MCF 10A (cell line): ENCODE measurements around the gene ANO3. TPM values are rescaled to one million over a fixed set of nuclear protein-coding genes. Genes with fewer than 3 reads are reported as not detected.

Experiments
- BruUV-seq: library from RNA; stranded (reverse); fragments of 400-500 nt; replicated peaks from 2 replicates; lab custom pipeline; 2021; lab: Mats Ljungman, UMichigan
- CTCF ChIA-PET: fragments of 300-600 bp; sonication (Branson Sonifier 250); formaldehyde crosslinking; extraction: SDS; loops from one replicate; lab custom pipeline; 2021; ENCODE audit warnings: antibody characterized with exemption, inconsistent platforms; lab: Yijun Ruan, JAX
- POLR2A ChIA-PET: fragments of 300-600, 350-650 bp; sonication (Branson Sonifier 250); formaldehyde crosslinking; extraction: SDS; loops from one replicate; lab custom pipeline; 2020; ENCODE audit warnings: antibody characterized with exemption, inconsistent platforms; lab: Yijun Ruan, JAX
- DNase-seq: peaks from one replicate; pipeline ENCODE4 v3.0.0-alpha.2; 2018; ENCODE audit not compliant: unreplicated experiment
- H3K27ac Mint-ChIP-seq: one replicate; pipeline ENCODE4 v1.8.0; 2022; ENCODE audit warnings: mild to moderate bottlenecking, low read depth, mixed read lengths; ENCODE audit not compliant: unreplicated experiment
- H3K27me3 Mint-ChIP-seq: one replicate; pipeline ENCODE4 v1.8.0; 2022; ENCODE audit warnings: mixed read lengths; ENCODE audit not compliant: insufficient read depth, unreplicated experiment
- H3K36me3 Mint-ChIP-seq: one replicate; pipeline ENCODE4 v1.8.0; 2022; ENCODE audit warnings: mild to moderate bottlenecking, moderate library complexity, mixed read lengths; ENCODE audit not compliant: insufficient read depth, unreplicated experiment
- H3K4me1 Mint-ChIP-seq: one replicate; pipeline ENCODE4 v1.8.0; 2022; ENCODE audit warnings: mixed read lengths; ENCODE audit not compliant: insufficient read depth, unreplicated experiment
- H3K4me3 Mint-ChIP-seq: one replicate; pipeline ENCODE4 v1.8.0; 2022; ENCODE audit warnings: mild to moderate bottlenecking, moderate library complexity, mixed read lengths; ENCODE audit not compliant: unreplicated experiment
- H3K9me3 Mint-ChIP-seq: one replicate; pipeline ENCODE4 v1.8.0; 2022; ENCODE audit warnings: mixed read lengths; ENCODE audit not compliant: unreplicated experiment
- intact Hi-C: fragments of 100-400 bp; cut with micrococcal nuclease; formaldehyde crosslinking; loops from 2 replicates; pipeline ENCODE4 v1.14.1; 2022
- total RNA-seq: library from RNA; stranded (reverse); gene quantifications from 2 replicates; pipeline ENCODE4 v1.2.3, GENCODE V29; 2022
- TF ChIP-seq, protein P1 (sequence below): fragments of 200-600 bp; IDR thresholded peaks from one replicate; pipeline ENCODE4 v1.8.0; 2022; ENCODE audit warnings: antibody characterized with exemption, mild to moderate bottlenecking; ENCODE audit not compliant: unreplicated experiment

Gene ANO3
- total RNA-seq, 1 experiment from 2014 or later = not detected

- Mint-ChIP-seq H3K36me3 (no peaks in the 10 kb centered on the region), H3K27me3 (no peaks in the 10 kb centered on the region), H3K4me3 (no peak overlapping the region), H3K9me3 (no peaks in the 10 kb centered on the region), H3K4me1 (no peaks in the 10 kb centered on the region), H3K27ac (no peak overlapping the region)
- TF ChIP-seq, protein P1, sequence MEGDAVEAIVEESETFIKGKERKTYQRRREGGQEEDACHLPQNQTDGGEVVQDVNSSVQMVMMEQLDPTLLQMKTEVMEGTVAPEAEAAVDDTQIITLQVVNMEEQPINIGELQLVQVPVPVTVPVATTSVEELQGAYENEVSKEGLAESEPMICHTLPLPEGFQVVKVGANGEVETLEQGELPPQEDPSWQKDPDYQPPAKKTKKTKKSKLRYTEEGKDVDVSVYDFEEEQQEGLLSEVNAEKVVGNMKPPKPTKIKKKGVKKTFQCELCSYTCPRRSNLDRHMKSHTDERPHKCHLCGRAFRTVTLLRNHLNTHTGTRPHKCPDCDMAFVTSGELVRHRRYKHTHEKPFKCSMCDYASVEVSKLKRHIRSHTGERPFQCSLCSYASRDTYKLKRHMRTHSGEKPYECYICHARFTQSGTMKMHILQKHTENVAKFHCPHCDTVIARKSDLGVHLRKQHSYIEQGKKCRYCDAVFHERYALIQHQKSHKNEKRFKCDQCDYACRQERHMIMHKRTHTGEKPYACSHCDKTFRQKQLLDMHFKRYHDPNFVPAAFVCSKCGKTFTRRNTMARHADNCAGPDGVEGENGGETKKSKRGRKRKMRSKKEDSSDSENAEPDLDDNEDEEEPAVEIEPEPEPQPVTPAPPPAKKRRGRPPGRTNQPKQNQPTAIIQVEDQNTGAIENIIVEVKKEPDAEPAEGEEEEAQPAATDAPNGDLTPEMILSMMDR = no peak
- intact Hi-C loops = no loop called here
- BruUV-seq = no TSS peak
- no peak for DNase-seq
- ChIA-PET CTCF (interaction anchor here (0.7 to 1.7 kb wide), 3 partner anchors 176 to 482 kb away, joined by 3 to 4 read pairs (median 3); no protein-coding TSS in a partner anchor), POLR2A (no interaction called here)
These were observed 345.6 kb downstream of the ANO3 start for GRCh38 chr11:26677566-26677965.

GRCh38 chr11:26687351-26687750 is 355.4 kb downstream of the ANO3 start:
- ChIA-PET CTCF (no interaction called here), POLR2A (no interaction called here)
- H3K27ac Mint-ChIP-seq = no peak overlapping the region
- H3K27me3 Mint-ChIP-seq = no peaks in the 10 kb centered on the region
- intact Hi-C loops = no loop called here
- BruUV-seq = no TSS peak
- H3K4me3 Mint-ChIP-seq = no peak overlapping the region
- TF ChIP-seq, protein P1 = no peak
- H3K36me3 Mint-ChIP-seq = no peaks in the 10 kb centered on the region
- no peak for DNase-seq
- no peaks in the 10 kb centered on the region for H3K9me3 Mint-ChIP-seq
- no peaks in the 10 kb centered on the region for H3K4me1 Mint-ChIP-seq

DNA sequence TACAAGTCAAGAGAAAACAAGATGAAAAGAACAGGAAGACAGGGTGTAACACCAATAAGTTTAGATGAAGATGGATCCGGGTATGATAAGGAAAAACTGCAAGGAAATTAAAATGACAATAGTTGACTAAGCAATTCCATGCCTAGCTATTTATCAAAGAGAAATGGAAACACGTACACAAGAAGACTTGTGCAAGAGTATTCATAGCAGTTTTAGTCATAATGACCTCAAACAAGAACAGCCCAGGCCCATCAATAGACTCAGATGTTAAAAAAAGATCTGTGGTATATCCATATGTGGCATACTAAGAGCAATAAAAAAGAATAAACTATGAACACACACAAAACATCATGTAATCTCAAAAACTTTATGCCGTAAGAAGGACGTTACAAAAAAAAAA is 356.8 kb downstream of the ANO3 start:
- TF ChIP-seq, protein P1 = no peak
- intact Hi-C loops = no loop called here
- no peaks in the 10 kb centered on the region for H3K36me3 Mint-ChIP-seq
- POLR2A ChIA-PET = interaction anchor here (0.6 kb wide), 1 partner anchor 460 kb away, joined by 3 read pairs; no protein-coding TSS in a partner anchor
- DNase-seq = no peak
- H3K4me3 Mint-ChIP-seq = no peak overlapping the region
- H3K27ac Mint-ChIP-seq = no peak overlapping the region
- no TSS peak for BruUV-seq
- H3K27me3 Mint-ChIP-seq = no peaks in the 10 kb centered on the region
- H3K9me3 Mint-ChIP-seq = no peaks in the 10 kb centered on the region
- no peaks in the 10 kb centered on the region for H3K4me1 Mint-ChIP-seq
- CTCF ChIA-PET = interaction anchor here (0.6 kb wide), 1 partner anchor 101 kb away, joined by 3 read pairs; no protein-coding TSS in a partner anchor

- Mint-ChIP-seq H3K36me3 (no peaks in the 10 kb centered on the region), H3K27ac (no peak overlapping the region), H3K27me3 (no peaks in the 10 kb centered on the region), H3K4me1 (no peaks in the 10 kb centered on the region), H3K4me3 (no peak overlapping the region), H3K9me3 (no peaks in the 10 kb centered on the region)
- TF ChIP-seq, protein P1 = no peak
- intact Hi-C loops = no loop called here
- DNase-seq = peak; percentile 9
- BruUV-seq = no TSS peak
- CTCF ChIA-PET = interaction anchor here (0.6 to 2.8 kb wide), 2 partner anchors 462 to 715 kb away, joined by 3 to 7 read pairs; no protein-coding TSS in a partner anchor
- POLR2A ChIA-PET = no interaction called here
These were observed 364.4 kb downstream of the ANO3 start for GRCh38 chr11:26696330-26696729.
